Body of pancreas (tissue), 4 donors: ENCODE data around the gene TOP1. TPM values are rescaled to one million over a fixed set of nuclear protein-coding genes. Genes with fewer than 3 reads are reported as not detected.
A peak's percentile ranks its signal among the peaks of the same experiment; 100 is the strongest.

Experiments used
- ATAC-seq: fragments of 150-250 bp; one replicate; pipeline ENCODE4 v1.9.1; 2016
- DNase-seq, 4 donors: peaks; one replicate each; pipeline ENCODE4 v3.0.0-alpha.2; 2019
- H3K27ac ChIP-seq, 4 donors: fragments of 200-600 bp; sonication (generic); 1 replicate in 3 of 4; 2 replicates in 1 of 4; pipeline versions ENCODE4 v1.5.1 to v1.6.1; 2016 to 2019; ENCODE audit warnings: mild to moderate bottlenecking in 1 of 4, mixed read lengths in 1 of 4, moderate library complexity in 1 of 4
- H3K27me3 ChIP-seq, 2 donors: fragments of 200-600 bp; sonication (generic); one replicate each; pipeline ENCODE4 v1.6.0; 2016; ENCODE audit warnings: mild to moderate bottlenecking in 1 of 2
- H3K36me3 ChIP-seq, 2 donors: fragments of 200-600 bp; sonication (generic); replicated peaks in 1 of 2; 2 replicates each; pipeline ENCODE4 v1.5.1; 2016; ENCODE audit warnings: low read depth in 2 of 2; ENCODE audit not compliant: insufficient read depth in 1 of 2
- H3K4me1 ChIP-seq: fragments of 200-600 bp; sonication (generic); one replicate; pipeline ENCODE4 v1.6.0; 2016
- H3K4me3 ChIP-seq, 2 donors: fragments of 200-600 bp; sonication (generic); 1 replicate in 1 of 2; 2 replicates in 1 of 2; pipeline ENCODE4 v1.5.1; 2016 to 2019
- H3K9me3 ChIP-seq, 3 donors: fragments of 200-600 bp; sonication (generic); 1 replicate in 2 of 3; 2 replicates in 1 of 3; pipeline ENCODE4 v1.5.1; 2016
- CTCF ChIP-seq, 7 experiments: fragments of 450-650 bp in 4 of 7; fragments of 200-600 bp in 3 of 7; sonication (generic) in 3 of 7; IDR thresholded peaks; one replicate each; pipeline ENCODE4 v1.5.1; 2016 to 2019; ENCODE audit warnings: antibody characterized with exemption in 7 of 7
- POLR2A ChIP-seq, 3 donors: fragments of 450-650 bp; IDR thresholded peaks; one replicate each; pipeline ENCODE4 v1.6.1; 2016; ENCODE audit warnings: antibody characterized with exemption in 3 of 3, mild to moderate bottlenecking in 2 of 3
- WGBS, 2 donors: methylation state at CpG; one replicate each; pipeline ENCODE4 v1.1.5; 2017; 5-methylcytosine and 5-hydroxymethylcytosine counted together
- intact Hi-C: fragments of 100-400 bp; cut with DNase I; formaldehyde crosslinking; loops from one replicate; pipeline ENCODE4 v1.15.1; 2023
- total RNA-seq, 2 donors: library from RNA; depleted of rRNA; stranded (reverse); fragments of >200 nt; gene quantifications; one replicate each; pipeline ENCODE4 v1.1.0, GENCODE V29; 2016

The TOP1 gene
- total RNA-seq, 2 donors from 2014 or later, result 12.2 to 18.5 TPM

GRCh38 chr20:41133709-41134361 is 105.2 kb downstream of the TOP1 start:
- no peak overlapping the region for H3K27ac ChIP-seq
- no peak for ATAC-seq
- H3K4me1 ChIP-seq, result peaks cover 17% of the 10 kb centered on the region
- TF ChIP-seq POLR2A (IDR thresholded peaks at IDR 0.05) (no peak), CTCF (IDR thresholded peaks at IDR 0.05) (no peak)
- no peaks in the 10 kb centered on the region for H3K9me3 ChIP-seq
- no peaks in the 10 kb centered on the region for H3K27me3 ChIP-seq
- no peak overlapping the region for H3K4me3 ChIP-seq
- DNase-seq, result no peak
- no peaks in the 10 kb centered on the region for H3K36me3 ChIP-seq
- intact Hi-C loops, result no loop called here
- WGBS, 2 donors, result 78 to 87% methylated on average over 5 to 7 of the region's 7 CpGs

- DNase-seq (no peak), ATAC-seq (no peak)
- Histone ChIP-seq H3K4me3 (no peak overlapping the region), H3K4me1 (peaks cover 24% of the 10 kb centered on the region), H3K27me3 (no peaks in the 10 kb centered on the region), H3K36me3 (no peaks in the 10 kb centered on the region), H3K27ac (no peak overlapping the region), H3K9me3 (no peaks in the 10 kb centered on the region)
- TF ChIP-seq POLR2A (IDR thresholded peaks at IDR 0.05) (no peak), CTCF (IDR thresholded peaks at IDR 0.05) (no peak)
- 59 to 73% methylated on average over 9 of the region's 9 CpGs for WGBS, 2 donors
- intact Hi-C loops, result no loop called here
Measured at GRCh38 chr20:41134362-41135186, 106.0 kb downstream of the TOP1 start.

GRCh38 chr20:41135187-41135887 is 106.7 kb downstream of the TOP1 start:
- DNase-seq (peak; percentile 52 to 66 (median 58)), ATAC-seq (no peak)
- intact Hi-C loops, result no loop called here
- no peaks in the 10 kb centered on the region for H3K36me3 ChIP-seq
- no peaks in the 10 kb centered on the region for H3K27me3 ChIP-seq
- H3K9me3 ChIP-seq, result no peaks in the 10 kb centered on the region
- no peak overlapping the region for H3K4me3 ChIP-seq
- 45 to 58% methylated on average over 11 to 13 of the region's 13 CpGs for WGBS, 2 donors
- H3K27ac ChIP-seq, result no peak overlapping the region
- TF ChIP-seq POLR2A (IDR thresholded peaks at IDR 0.05), result no peak
- peak; percentile 58 to 79 (median 71) for TF ChIP-seq CTCF (IDR thresholded peaks at IDR 0.05)
- peaks cover 25% of the 10 kb centered on the region for H3K4me1 ChIP-seq

GRCh38 chr20:41135888-41136679 is 107.5 kb downstream of the TOP1 start:
- no peak for ATAC-seq
- Histone ChIP-seq H3K27me3 (no peaks in the 10 kb centered on the region), H3K27ac (peak overlapping the region; percentile 84 to 92 (median 91)), H3K4me1 (peaks cover 33% of the 10 kb centered on the region), H3K4me3 (peak overlapping the region in 1 of 2 donors; percentile 66), H3K36me3 (no peaks in the 10 kb centered on the region), H3K9me3 (no peaks in the 10 kb centered on the region)
- no peak for TF ChIP-seq CTCF (IDR thresholded peaks at IDR 0.05)
- no peak for TF ChIP-seq POLR2A (IDR thresholded peaks at IDR 0.05)
- DNase-seq, result no peak
- intact Hi-C loops, result no loop called here
- 41% methylated on average over 23 of the region's 23 CpGs for WGBS, 2 donors
